OCI-LY3 (cell line): ENCODE measurements around the gene FER1L5.

ENCODE experiments used
- EZH2phosphoT487 ChIP-seq: fragments of 200-600 bp; shearing (Covaris generic); IDR thresholded peaks from 2 replicates; pipeline ENCODE4 v1.6.1; 2018; ENCODE audit warnings: antibody characterized with exemption, mixed run types, low read depth
- TF ChIP-seq, protein P1 (sequence below): fragments of 200-600, 300-600 bp; sonication (generic); IDR thresholded peaks from 2 replicates; pipeline ENCODE4 v1.5.1; 2014; ENCODE audit warnings: antibody characterized with exemption, low read length, low read depth

DNA sequence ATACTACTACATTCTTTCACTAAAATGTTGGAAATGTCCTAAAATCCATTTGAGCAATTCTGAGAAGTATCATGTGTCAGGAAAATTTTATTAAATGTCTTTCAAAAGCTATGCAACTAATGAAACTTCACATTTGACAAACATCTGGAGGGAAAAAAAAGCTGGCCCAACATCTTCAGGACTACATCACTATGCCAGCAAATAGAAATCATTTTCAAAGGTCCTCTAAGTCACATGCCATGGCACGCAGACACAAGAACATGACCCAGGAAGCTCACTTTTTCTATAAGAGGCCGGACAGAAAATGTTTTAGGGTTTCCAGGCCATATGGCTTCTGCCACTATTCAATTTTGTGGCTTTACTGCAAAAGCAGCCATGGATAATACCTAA is 16.0 kb upstream of the FER1L5 start:
- TF ChIP-seq, protein P1, sequence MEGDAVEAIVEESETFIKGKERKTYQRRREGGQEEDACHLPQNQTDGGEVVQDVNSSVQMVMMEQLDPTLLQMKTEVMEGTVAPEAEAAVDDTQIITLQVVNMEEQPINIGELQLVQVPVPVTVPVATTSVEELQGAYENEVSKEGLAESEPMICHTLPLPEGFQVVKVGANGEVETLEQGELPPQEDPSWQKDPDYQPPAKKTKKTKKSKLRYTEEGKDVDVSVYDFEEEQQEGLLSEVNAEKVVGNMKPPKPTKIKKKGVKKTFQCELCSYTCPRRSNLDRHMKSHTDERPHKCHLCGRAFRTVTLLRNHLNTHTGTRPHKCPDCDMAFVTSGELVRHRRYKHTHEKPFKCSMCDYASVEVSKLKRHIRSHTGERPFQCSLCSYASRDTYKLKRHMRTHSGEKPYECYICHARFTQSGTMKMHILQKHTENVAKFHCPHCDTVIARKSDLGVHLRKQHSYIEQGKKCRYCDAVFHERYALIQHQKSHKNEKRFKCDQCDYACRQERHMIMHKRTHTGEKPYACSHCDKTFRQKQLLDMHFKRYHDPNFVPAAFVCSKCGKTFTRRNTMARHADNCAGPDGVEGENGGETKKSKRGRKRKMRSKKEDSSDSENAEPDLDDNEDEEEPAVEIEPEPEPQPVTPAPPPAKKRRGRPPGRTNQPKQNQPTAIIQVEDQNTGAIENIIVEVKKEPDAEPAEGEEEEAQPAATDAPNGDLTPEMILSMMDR, result no peak
- TF ChIP-seq EZH2phosphoT487, result no peak
